ENCODE measurements around the gene GPC5. TPM values are rescaled to one million over a fixed set of nuclear protein-coding genes. Genes with fewer than 3 reads are reported as not detected.

Gene GPC5
- total and polyA plus RNA-seq, 7 donors = 0.23 TPM; not detected in 6

DNA sequence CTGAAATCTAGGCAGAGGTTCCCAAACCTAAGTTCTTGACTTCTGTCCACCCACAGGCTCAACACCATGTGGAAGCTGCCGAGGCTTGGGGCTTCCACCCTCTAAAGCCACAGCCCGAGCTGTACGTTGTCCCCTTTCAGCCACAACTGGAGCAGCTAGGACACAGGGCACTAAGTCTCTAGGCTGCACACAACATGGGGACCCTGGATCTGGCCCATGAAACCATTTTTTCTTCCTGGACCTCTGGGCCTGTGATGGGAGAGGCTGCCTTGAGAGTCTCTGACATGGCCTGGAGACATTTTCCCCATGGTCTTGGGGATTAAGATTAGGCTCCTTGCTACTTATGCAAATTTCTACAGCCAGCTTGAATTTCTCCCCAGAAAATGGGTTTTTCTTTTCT, 118.4 kb downstream of the GPC5 start:
- no peak for TF ChIP-seq CTCF (IDR thresholded peaks at IDR 0.05)
- no peak for DNase-seq

GRCh38 chr13:91520952-91521351, 122.5 kb downstream of the GPC5 start:
- H3K27me3 ChIP-seq (ENCODE audit: insufficient read depth in 3 of 3, low read length in 2 of 3) = no peaks in the 10 kb centered on the region
- no peaks in the 10 kb centered on the region for H3K4me1 ChIP-seq
- TF ChIP-seq CTCF (IDR thresholded peaks at IDR 0.05) = no peak
- no peaks in the 10 kb centered on the region for H3K36me3 ChIP-seq (ENCODE audit: insufficient read depth in 1 of 2, low read depth in 1 of 2)
- H3K27ac ChIP-seq = no peak overlapping the region
- H3K4me3 ChIP-seq = no peak overlapping the region
- intact Hi-C loops (cut with DNase I) = no loop called here
- no peak for ATAC-seq
- no peaks in the 10 kb centered on the region for H3K9me3 ChIP-seq
- no peak for DNase-seq

More for the DNA sequence above, 118.4 kb downstream of the GPC5 start:
- intact Hi-C loops (cut with DNase I) = no loop called here
- no peak for ATAC-seq
- Histone ChIP-seq H3K4me1 (no peaks in the 10 kb centered on the region), H3K36me3 (ENCODE audit: insufficient read depth in 1 of 2, low read depth in 1 of 2) (no peaks in the 10 kb centered on the region), H3K27me3 (ENCODE audit: insufficient read depth in 3 of 3, low read length in 2 of 3) (no peaks in the 10 kb centered on the region), H3K9me3 (no peaks in the 10 kb centered on the region), H3K27ac (no peak overlapping the region), H3K4me3 (no peak overlapping the region)
- WGBS, 3 donors = 79 to 90% (median 89%) methylated on average over 3 of the region's 3 CpGs

DNA sequence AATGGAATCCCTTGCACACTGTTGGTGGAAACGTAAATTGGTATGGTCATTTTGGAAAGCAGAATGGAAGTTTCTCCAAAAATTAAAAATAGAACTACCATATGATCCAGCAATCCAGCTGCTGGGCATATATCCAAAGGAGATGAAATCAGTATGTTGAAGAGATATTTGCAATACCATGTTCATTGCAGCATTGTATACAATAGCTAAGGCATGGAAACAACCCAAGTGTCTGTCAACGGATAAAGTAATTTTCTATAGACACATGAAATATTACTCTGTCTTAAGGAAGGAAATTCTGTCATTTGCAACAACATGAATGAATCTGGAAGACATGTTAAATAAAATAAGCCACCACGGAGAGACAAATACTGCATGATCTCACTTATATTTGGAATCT, 124.7 kb downstream of the GPC5 start:
- WGBS, 3 donors = 38 to 42% (median 38%) methylated on average over 3 of the region's 3 CpGs
- DNase-seq (no peak), ATAC-seq (no peak)

DNA sequence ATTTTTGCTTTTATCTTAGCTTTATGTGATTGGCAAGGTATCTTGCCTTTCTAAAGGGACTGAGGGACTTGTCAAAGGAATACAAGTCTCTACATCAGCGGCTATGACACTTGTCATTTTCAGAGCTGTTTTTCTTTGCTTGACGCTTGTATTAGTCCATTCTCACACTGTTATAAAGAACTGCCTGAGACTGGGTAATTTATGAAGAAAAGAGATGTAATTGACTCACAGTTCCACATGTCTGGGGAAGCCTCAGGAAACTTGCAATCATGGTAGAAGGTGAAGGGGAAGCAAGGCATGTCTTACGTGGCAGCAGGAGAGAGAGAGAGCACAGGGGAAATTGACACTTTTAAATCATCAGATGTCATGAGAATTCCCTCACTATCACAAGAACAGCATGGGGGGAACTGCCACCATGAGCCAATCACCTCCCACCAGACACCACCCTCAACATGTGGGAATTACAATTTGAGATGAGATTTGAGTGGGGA, 128.2 kb downstream of the GPC5 start:
- no peak for TF ChIP-seq CTCF (IDR thresholded peaks at IDR 0.05)
- Histone ChIP-seq H3K4me1 (no peaks in the 10 kb centered on the region), H3K27me3 (ENCODE audit: insufficient read depth in 3 of 3, low read length in 2 of 3) (no peaks in the 10 kb centered on the region), H3K27ac (no peak overlapping the region), H3K9me3 (no peaks in the 10 kb centered on the region), H3K4me3 (no peak overlapping the region), H3K36me3 (ENCODE audit: insufficient read depth in 1 of 2, low read depth in 1 of 2) (no peaks in the 10 kb centered on the region)
- intact Hi-C loops (cut with DNase I) = no loop called here
- ATAC-seq (no peak), DNase-seq (no peak)
- WGBS, 3 donors = 85 to 88% (median 86%) methylated on average over 3 of the region's 3 CpGs

More for the DNA sequence above, 124.7 kb downstream of the GPC5 start:
- no peaks in the 10 kb centered on the region for H3K36me3 ChIP-seq (ENCODE audit: insufficient read depth in 1 of 2, low read depth in 1 of 2)
- H3K4me3 ChIP-seq = no peak overlapping the region
- TF ChIP-seq CTCF (IDR thresholded peaks at IDR 0.05) = no peak
- H3K27ac ChIP-seq = no peak overlapping the region
- H3K27me3 ChIP-seq (ENCODE audit: insufficient read depth in 3 of 3, low read length in 2 of 3) = no peaks in the 10 kb centered on the region
- intact Hi-C loops (cut with DNase I) = no loop called here
- no peaks in the 10 kb centered on the region for H3K9me3 ChIP-seq
- H3K4me1 ChIP-seq = no peaks in the 10 kb centered on the region

GRCh38 chr13:91529739-91530482, 131.5 kb downstream of the GPC5 start:
- H3K9me3 ChIP-seq = no peaks in the 10 kb centered on the region
- H3K36me3 ChIP-seq (ENCODE audit: insufficient read depth in 1 of 2, low read depth in 1 of 2) = no peaks in the 10 kb centered on the region
- no peak for ATAC-seq
- no peak overlapping the region for H3K27ac ChIP-seq
- no peak for TF ChIP-seq CTCF (IDR thresholded peaks at IDR 0.05)
- 60 to 70% (median 62%) methylated on average over 3 of the region's 3 CpGs for WGBS, 3 donors
- no peak overlapping the region for H3K4me3 ChIP-seq
- DNase-seq = no peak
- H3K4me1 ChIP-seq = no peaks in the 10 kb centered on the region
- intact Hi-C loops (cut with DNase I) = no loop called here
- H3K27me3 ChIP-seq (ENCODE audit: insufficient read depth in 3 of 3, low read length in 2 of 3) = no peaks in the 10 kb centered on the region
